ENCODE data around the gene SLC10A3.

The SLC10A3 gene

DNA sequence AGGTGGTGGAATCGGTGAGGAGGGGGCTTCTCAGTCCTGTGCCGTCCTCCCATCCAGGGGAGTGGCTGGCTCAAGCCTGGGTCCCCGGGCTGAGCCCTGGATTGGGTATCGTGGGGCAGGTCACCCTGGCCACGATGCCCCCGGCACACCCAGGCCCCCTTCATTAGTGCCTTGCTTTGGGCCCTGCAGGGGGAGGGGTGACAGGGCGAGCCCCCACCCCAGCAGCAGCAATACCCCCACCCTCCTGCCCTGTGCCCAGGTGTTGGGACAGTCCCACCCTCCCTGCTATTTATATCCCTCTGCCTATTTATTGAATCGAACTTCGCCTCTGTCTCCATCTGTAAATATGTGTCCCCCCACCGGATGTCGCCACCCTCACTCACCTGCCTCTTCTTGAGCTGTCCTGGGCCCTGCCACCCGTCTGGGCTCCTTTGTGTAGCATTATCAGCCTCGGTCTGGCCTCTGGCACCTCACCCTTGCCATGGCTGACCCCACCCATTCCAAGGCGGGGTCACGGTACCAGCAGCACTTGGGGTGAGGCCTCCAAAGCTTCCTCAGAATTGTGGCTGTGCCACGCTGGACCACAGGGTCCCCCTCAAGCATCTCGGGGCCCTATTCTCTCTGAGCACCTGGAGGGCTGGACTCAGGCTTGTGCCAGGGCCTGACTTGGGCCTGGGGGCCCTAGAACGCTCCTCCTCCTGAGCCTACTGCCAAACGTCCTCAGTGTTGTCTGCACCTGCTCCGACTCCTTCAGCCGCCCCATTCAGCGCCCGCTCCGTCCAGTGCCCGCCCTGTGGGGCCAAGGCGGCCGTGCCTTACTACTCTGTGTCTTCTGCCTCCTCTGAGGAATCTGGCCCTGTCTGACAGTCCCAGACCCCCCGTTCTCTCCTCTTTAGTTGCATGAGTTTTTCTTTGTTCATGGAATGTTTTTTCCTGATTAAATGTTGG, 17.5 kb downstream of the SLC10A3 start:
- Mint-ChIP-seq H3K27me3 (no peaks in the 10 kb centered on the region), H3K4me1 (no peaks in the 10 kb centered on the region), H3K36me3 (ENCODE audit: insufficient read depth) (peaks cover 18% of the 10 kb centered on the region), H3K4me3 (no peak overlapping the region), H3K9me3 (no peaks in the 10 kb centered on the region), H3K27ac (ENCODE audit: low read depth) (no peak overlapping the region)
- DNase-seq (ENCODE audit: low spot score in 2 of 2) (no peak), ATAC-seq (replicated peaks; ENCODE audit: extremely low read depth, poor library complexity, severe bottlenecking) (no peak)

DNA sequence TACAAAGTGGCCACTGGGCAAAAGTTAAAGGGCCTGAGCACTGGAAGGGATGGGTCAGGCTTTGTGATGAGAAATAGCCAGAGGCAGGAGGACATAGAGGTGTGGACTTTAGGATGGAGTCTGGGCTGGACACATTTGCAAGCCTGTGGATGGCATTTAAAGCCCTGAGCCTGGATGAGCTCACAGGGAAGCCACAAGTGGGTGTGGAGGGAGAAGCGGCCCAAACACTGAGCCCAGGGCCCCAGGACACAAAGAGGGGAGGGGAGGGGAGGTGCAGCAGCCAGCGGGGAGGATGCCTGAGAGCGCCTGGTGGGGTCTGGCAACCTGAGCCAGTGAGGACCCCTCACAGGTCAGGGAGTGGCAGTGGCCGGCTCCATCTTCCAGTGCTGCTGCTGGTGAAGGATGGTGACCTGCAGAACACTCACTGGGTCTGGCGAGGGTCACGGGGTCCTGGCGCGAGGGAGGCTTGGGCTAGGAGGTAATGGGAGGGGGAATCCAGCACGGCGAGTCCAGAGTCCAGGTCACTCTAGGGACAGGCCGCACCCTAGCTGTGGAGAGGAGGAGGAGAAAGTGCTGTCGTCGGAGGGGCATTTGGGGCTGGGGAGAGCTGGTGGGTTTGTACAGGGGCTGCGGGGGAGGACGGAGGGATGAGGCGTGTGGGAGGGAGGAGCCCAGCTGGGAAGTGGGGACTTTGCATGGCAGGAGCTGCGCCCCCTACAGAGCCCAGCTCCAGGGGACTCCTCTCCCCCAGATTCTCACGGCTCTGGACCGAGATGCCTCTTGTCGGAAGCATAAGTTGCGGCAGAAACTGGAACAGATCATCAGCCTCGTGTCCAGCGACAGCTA, 18.4 kb downstream of the SLC10A3 start:
- Mint-ChIP-seq H3K4me1 (no peaks in the 10 kb centered on the region), H3K36me3 (ENCODE audit: insufficient read depth) (peaks cover 18% of the 10 kb centered on the region), H3K9me3 (no peaks in the 10 kb centered on the region), H3K27ac (ENCODE audit: low read depth) (no peak overlapping the region), H3K4me3 (no peak overlapping the region), H3K27me3 (no peaks in the 10 kb centered on the region)
- ATAC-seq (replicated peaks; ENCODE audit: extremely low read depth, poor library complexity, severe bottlenecking) (no peak), DNase-seq (ENCODE audit: low spot score in 2 of 2) (no peak)

DNA sequence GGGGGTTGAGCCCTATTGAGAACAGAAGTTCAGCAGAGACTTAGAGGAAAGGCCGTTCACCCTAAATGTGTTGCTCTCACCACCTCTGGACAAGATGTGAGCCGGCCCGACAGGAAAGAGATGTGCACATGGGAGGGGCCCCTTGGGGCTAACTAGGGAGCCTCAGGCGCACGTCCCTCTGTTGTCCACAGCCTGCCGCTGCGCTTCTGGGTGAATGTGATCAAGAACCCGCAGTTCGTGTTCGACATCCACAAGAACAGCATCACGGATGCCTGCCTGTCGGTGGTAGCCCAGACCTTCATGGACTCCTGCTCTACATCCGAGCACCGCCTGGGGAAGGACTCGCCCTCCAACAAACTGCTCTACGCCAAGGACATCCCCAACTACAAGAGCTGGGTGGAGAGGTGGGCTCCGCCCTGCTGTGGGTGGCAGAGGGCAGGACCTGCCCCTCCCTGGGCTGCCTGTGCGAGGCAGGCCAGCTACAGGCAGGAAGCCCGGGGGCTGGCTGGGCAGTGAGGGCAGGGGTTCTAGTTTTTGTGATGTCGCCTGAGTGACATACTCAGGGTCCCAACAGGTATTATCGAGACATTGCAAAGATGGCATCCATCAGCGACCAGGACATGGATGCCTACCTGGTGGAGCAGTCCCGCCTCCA, 19.4 kb downstream of the SLC10A3 start:
- no peaks in the 10 kb centered on the region for H3K27me3 Mint-ChIP-seq
- no peak overlapping the region for H3K27ac Mint-ChIP-seq (ENCODE audit: low read depth)
- ATAC-seq (replicated peaks; ENCODE audit: extremely low read depth, poor library complexity, severe bottlenecking) (no peak), DNase-seq (ENCODE audit: low spot score in 2 of 2) (no peak)
- H3K4me1 Mint-ChIP-seq: no peaks in the 10 kb centered on the region
- H3K9me3 Mint-ChIP-seq: no peaks in the 10 kb centered on the region
- H3K36me3 Mint-ChIP-seq (ENCODE audit: insufficient read depth): peaks cover 17% of the 10 kb centered on the region
- H3K4me3 Mint-ChIP-seq: no peak overlapping the region

DNA sequence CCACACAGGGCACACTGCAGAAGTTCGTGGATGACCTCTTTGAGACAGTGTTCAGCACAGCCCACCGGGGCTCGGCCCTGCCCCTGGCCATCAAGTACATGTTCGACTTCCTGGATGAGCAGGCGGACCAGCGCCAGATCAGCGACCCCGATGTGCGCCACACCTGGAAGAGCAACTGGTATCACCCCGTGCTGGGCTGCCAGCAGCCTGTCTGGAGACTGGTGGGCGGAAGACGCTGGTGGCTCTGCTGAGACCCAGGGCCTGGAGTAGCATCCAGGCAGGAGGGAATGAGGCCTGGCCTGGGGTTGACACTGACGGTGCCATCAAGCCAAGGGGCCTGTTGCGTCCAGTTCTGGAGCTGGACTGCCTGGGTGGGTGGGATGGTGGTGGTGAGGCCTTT, 20.0 kb downstream of the SLC10A3 start:
- ATAC-seq (replicated peaks; ENCODE audit: extremely low read depth, poor library complexity, severe bottlenecking) (no peak), DNase-seq (ENCODE audit: low spot score in 2 of 2) (no peak)
- Mint-ChIP-seq H3K27ac (ENCODE audit: low read depth) (no peak overlapping the region), H3K9me3 (no peaks in the 10 kb centered on the region), H3K4me3 (no peak overlapping the region), H3K27me3 (no peaks in the 10 kb centered on the region), H3K36me3 (ENCODE audit: insufficient read depth) (peaks cover 18% of the 10 kb centered on the region), H3K4me1 (no peaks in the 10 kb centered on the region)

DNA sequence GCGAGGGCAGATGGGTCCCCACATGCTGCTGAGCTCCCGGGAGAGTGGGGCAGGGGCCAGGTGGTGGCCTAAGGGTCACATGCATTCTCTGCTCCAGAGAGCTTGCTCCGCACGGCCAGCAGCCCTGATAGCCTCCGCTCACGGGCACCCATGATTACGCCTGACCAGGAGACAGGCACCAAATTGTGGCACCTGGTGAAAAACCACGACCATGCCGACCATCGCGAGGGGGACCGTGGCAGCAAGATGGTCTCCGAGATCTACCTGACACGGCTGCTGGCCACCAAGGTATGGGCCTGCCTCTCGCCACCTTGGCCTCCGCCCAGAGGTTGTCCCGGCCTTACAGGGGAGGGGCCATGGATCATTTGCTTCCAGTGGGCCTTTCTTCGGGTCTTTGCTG, 20.5 kb downstream of the SLC10A3 start:
- H3K27ac Mint-ChIP-seq (ENCODE audit: low read depth): no peak overlapping the region
- DNase-seq (ENCODE audit: low spot score in 2 of 2): no peak
- H3K27me3 Mint-ChIP-seq: no peaks in the 10 kb centered on the region
- no peaks in the 10 kb centered on the region for H3K4me1 Mint-ChIP-seq
- no peak for ATAC-seq (replicated peaks; ENCODE audit: extremely low read depth, poor library complexity, severe bottlenecking)
- no peaks in the 10 kb centered on the region for H3K9me3 Mint-ChIP-seq
- H3K36me3 Mint-ChIP-seq (ENCODE audit: insufficient read depth): peaks cover 18% of the 10 kb centered on the region
- no peak overlapping the region for H3K4me3 Mint-ChIP-seq

DNA sequence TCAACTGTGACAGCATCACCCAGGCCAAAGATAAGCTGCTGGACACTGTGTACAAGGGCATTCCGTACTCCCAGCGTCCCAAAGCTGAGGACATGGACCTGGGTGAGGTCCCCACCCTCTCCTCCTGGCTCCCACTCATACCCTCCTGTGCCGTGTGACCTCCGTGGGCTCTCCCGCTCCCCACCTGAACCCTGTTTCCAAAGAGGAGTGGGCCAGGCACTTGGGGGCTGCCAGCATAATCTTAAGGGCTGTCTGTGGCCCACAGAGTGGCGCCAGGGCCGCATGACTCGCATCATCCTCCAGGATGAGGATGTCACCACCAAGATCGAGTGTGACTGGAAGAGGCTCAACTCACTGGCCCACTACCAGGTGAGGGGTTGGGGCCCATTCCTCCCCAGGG, 21.3 kb downstream of the SLC10A3 start:
- Mint-ChIP-seq H3K36me3 (ENCODE audit: insufficient read depth) (peaks cover 17% of the 10 kb centered on the region), H3K27ac (ENCODE audit: low read depth) (no peak overlapping the region), H3K27me3 (no peaks in the 10 kb centered on the region), H3K4me1 (no peaks in the 10 kb centered on the region), H3K9me3 (no peaks in the 10 kb centered on the region), H3K4me3 (no peak overlapping the region)
- no peak for DNase-seq (ENCODE audit: low spot score in 2 of 2)
- no peak for ATAC-seq (replicated peaks; ENCODE audit: extremely low read depth, poor library complexity, severe bottlenecking)

DNA sequence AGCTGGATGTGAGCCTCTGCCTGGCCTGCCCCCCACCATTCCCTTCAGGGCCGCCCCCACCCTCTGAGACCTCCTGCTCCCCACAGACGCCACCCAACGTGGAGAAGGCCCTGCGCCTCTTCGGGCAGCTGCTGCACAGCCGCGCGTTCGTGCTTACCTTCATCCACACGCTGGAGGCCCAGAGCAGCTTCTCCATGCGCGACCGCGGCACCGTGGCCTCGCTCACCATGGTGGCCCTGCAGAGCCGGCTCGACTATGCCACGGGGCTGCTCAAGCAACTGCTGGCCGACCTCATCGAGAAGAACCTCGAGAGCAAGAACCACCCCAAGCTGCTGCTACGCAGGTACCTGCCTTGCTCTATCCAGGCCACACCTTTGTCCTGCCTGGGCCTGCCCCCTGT, 22.2 kb downstream of the SLC10A3 start:
- DNase-seq (ENCODE audit: low spot score in 2 of 2): no peak
- H3K36me3 Mint-ChIP-seq (ENCODE audit: insufficient read depth): peaks cover 14% of the 10 kb centered on the region

DNA sequence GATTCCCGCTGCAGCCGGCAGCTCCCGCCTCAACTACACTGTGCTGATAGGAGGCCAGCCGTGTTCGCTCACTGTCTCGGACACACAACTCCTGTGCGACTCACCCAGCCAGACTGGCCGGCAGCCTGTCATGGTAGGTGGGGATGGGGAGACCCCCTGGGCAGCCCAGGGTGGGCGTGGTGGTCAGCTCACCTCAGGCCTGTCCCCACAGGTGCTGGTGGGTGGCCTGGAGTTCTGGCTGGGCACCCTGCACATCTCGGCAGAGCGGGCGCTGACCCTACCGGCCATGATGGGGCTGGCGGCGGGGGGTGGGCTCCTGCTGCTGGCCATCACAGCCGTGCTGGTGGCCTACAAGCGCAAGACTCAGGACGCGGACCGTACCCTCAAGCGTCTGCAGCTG, 22.9 kb downstream of the SLC10A3 start:
- H3K27ac Mint-ChIP-seq (ENCODE audit: low read depth): no peak overlapping the region
- H3K9me3 Mint-ChIP-seq: no peaks in the 10 kb centered on the region
- DNase-seq (ENCODE audit: low spot score in 2 of 2) (no peak), ATAC-seq (replicated peaks; ENCODE audit: extremely low read depth, poor library complexity, severe bottlenecking) (no peak)
- peaks cover 14% of the 10 kb centered on the region for H3K36me3 Mint-ChIP-seq (ENCODE audit: insufficient read depth)
- H3K4me1 Mint-ChIP-seq: no peaks in the 10 kb centered on the region
- no peaks in the 10 kb centered on the region for H3K27me3 Mint-ChIP-seq
- H3K4me3 Mint-ChIP-seq: no peak overlapping the region

More for the DNA sequence above, 22.2 kb downstream of the SLC10A3 start:
- H3K4me1 Mint-ChIP-seq: no peaks in the 10 kb centered on the region
- H3K9me3 Mint-ChIP-seq: no peaks in the 10 kb centered on the region
- ATAC-seq (replicated peaks; ENCODE audit: extremely low read depth, poor library complexity, severe bottlenecking): no peak
- no peak overlapping the region for H3K4me3 Mint-ChIP-seq
- no peak overlapping the region for H3K27ac Mint-ChIP-seq (ENCODE audit: low read depth)
- no peaks in the 10 kb centered on the region for H3K27me3 Mint-ChIP-seq

DNA sequence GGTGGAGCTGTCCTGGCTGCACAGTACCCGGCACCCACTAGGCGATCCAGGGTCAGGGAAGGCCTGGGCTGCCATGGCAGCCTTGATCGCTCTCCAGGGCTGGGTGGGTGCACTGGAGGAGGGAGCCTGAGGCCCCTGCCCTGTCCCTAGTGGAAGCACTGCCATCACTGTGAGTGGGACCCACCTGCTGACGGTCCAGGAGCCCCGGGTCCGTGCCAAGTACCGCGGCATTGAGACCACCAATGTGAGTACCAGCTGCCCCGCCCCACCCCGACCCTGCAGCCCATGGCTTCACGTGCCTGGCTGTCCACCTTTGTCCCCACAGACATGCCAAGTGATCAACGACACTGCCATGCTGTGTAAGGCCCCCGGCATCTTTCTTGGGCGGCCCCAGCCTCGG, 23.5 kb downstream of the SLC10A3 start:
- H3K27ac Mint-ChIP-seq (ENCODE audit: low read depth): no peak overlapping the region

DNA sequence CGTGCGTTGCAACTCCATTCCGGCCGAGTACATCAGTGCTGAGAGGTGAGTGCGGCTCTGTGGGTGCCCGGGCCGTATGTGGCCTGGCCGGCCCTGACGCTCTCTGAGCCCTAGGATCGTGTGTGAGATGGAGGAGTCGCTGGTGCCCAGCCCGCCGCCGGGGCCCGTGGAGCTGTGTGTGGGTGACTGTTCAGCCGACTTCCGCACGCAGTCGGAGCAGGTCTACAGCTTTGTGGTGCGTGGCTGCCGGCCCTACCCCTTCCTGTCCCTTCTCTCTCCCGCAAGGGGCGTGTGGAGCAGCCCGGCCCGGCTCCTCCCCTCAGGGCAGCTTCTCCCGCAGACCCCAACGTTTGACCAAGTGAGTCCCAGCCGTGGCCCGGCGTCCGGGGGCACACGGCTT, 24.4 kb downstream of the SLC10A3 start:
- Mint-ChIP-seq H3K4me3 (no peak overlapping the region), H3K9me3 (no peaks in the 10 kb centered on the region), H3K36me3 (ENCODE audit: insufficient read depth) (peaks cover 9% of the 10 kb centered on the region), H3K4me1 (no peaks in the 10 kb centered on the region), H3K27me3 (no peaks in the 10 kb centered on the region), H3K27ac (ENCODE audit: low read depth) (no peak overlapping the region)
- DNase-seq (ENCODE audit: low spot score in 2 of 2) (no peak), ATAC-seq (replicated peaks; ENCODE audit: extremely low read depth, poor library complexity, severe bottlenecking) (no peak)

More for the DNA sequence above, 23.5 kb downstream of the SLC10A3 start:
- H3K36me3 Mint-ChIP-seq (ENCODE audit: insufficient read depth): peaks cover 14% of the 10 kb centered on the region
- DNase-seq (ENCODE audit: low spot score in 2 of 2): no peak
- no peaks in the 10 kb centered on the region for H3K27me3 Mint-ChIP-seq
- H3K9me3 Mint-ChIP-seq: no peaks in the 10 kb centered on the region
- H3K4me3 Mint-ChIP-seq: no peak overlapping the region
- H3K4me1 Mint-ChIP-seq: no peaks in the 10 kb centered on the region
- no peak for ATAC-seq (replicated peaks; ENCODE audit: extremely low read depth, poor library complexity, severe bottlenecking)

DNA sequence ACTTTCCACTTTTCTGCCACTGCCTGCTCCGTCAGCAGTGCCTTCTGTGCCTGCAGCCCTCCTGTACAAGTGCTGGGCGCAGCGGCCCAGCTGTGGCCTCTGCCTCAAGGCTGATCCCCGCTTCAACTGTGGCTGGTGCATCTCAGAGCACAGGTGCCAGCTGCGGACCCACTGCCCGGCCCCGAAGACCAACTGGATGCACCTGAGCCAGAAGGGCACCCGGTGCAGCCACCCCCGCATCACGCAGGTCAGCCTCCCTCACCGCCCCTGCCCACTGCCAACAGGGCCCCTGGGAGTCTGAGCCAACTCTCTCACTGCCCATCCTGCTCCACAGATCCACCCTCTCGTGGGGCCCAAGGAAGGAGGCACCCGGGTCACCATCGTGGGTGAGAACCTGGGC, 24.8 kb downstream of the SLC10A3 start:
- H3K4me1 Mint-ChIP-seq: no peaks in the 10 kb centered on the region
- no peaks in the 10 kb centered on the region for H3K9me3 Mint-ChIP-seq
- H3K27ac Mint-ChIP-seq (ENCODE audit: low read depth): no peak overlapping the region
- H3K4me3 Mint-ChIP-seq: no peak overlapping the region
- DNase-seq (ENCODE audit: low spot score in 2 of 2): no peak
- peaks cover 8% of the 10 kb centered on the region for H3K36me3 Mint-ChIP-seq (ENCODE audit: insufficient read depth)
- H3K27me3 Mint-ChIP-seq: no peaks in the 10 kb centered on the region
- no peak for ATAC-seq (replicated peaks; ENCODE audit: extremely low read depth, poor library complexity, severe bottlenecking)

DNA sequence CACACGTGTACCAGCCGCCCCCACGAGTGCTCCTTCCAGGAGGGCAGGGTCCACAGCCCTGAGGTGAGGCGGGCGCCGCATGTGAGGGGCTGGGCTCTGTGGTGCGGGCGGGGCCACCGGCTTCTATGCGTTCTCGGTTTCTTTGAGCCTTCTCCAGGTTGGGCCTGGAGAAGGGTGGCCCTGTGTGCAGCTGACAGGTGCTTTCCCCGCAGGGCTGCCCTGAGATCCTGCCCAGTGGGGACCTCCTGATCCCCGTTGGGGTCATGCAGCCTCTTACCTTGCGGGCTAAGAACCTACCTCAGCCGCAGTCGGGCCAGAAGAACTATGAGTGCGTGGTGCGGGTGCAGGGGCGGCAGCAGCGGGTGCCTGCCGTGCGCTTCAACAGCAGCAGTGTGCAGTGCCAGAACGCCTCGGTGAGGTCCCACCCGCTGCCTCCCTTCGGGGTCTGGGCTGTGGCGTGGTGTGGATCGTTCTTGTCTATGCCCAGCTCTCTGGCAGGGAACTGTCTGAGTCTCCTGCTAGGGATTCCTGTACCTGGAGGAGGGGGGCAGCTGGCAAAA, 25.5 kb downstream of the SLC10A3 start:
- no peaks in the 10 kb centered on the region for H3K27me3 Mint-ChIP-seq
- H3K27ac Mint-ChIP-seq (ENCODE audit: low read depth): no peak overlapping the region
- no peak for ATAC-seq (replicated peaks; ENCODE audit: extremely low read depth, poor library complexity, severe bottlenecking)
- H3K36me3 Mint-ChIP-seq (ENCODE audit: insufficient read depth): peaks cover 8% of the 10 kb centered on the region
- no peak for DNase-seq (ENCODE audit: low spot score in 2 of 2)
- no peak overlapping the region for H3K4me3 Mint-ChIP-seq
- H3K9me3 Mint-ChIP-seq: no peaks in the 10 kb centered on the region
- H3K4me1 Mint-ChIP-seq: peaks cover 5% of the 10 kb centered on the region
